WTC11 (cell line): Measurements from ENCODE around the gene P3H3.

Source experiments
- CTCF ChIP-seq: fragments of 200-600 bp; IDR thresholded peaks from 2 replicates; pipeline ENCODE4 v1.8.0; 2022; ENCODE audit warnings: antibody characterized with exemption
- IRF1 ChIP-seq: sonication (generic); formaldehyde crosslinking; IDR thresholded peaks from 2 replicates; pipeline ENCODE4 v1.8.0; 2023; ENCODE audit warnings: missing genetic modification reagents
- USF1 ChIP-seq: sonication (generic); formaldehyde crosslinking; IDR thresholded peaks from 2 replicates; pipeline ENCODE4 v1.8.0; 2022; ENCODE audit warnings: mild to moderate bottlenecking, missing genetic modification reagents
- ZNF263 ChIP-seq: sonication (generic); formaldehyde crosslinking; IDR thresholded peaks from 2 replicates; pipeline ENCODE4 v1.8.1; 2022; ENCODE audit warnings: low read depth, mild to moderate bottlenecking, moderate library complexity, missing genetic modification reagents

DNA sequence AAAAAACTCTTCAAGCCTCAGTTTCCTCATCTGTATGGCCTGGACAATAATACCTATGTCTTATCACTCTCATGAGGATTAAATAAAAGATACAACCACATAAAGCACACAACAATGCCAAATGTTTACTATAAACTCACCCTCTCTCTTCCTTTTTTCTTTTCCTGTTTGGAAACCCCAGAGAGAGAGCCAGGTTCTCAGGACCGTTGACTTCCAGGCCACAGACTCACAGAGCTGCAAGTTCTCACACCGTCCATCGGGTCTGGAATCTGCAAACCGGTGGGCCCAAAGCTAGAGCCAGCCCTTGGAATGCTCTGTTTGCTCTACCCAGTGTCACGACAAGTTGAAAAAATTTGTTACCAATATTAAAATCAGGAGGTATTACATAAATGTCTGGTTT, 43.4 kb upstream of the P3H3 start:
- TF ChIP-seq IRF1 (no peak), CTCF (no peak), ZNF263 (CRISPR knock-in tag) (no peak), USF1 (CRISPR knock-in tag) (no peak)
